Breast epithelium (tissue), 3 donors: ENCODE data around the gene AMZ1.

ENCODE experiments used
- POLR2A ChIP-seq: fragments of 450-650 bp; IDR thresholded peaks from one replicate; pipeline ENCODE4 v1.6.1; 2016; ENCODE audit warnings: antibody characterized with exemption, mild to moderate bottlenecking, moderate library complexity
- POLR2AphosphoS5 ChIP-seq, 3 donors: sonication (generic); formaldehyde crosslinking; IDR thresholded peaks; one replicate each; pipeline ENCODE4 v1.6.1; 2017; ENCODE audit warnings: antibody characterized with exemption in 3 of 3
- TF ChIP-seq, protein P1 (sequence below), 3 donors: fragments of 450-650 bp; IDR thresholded peaks; one replicate each; pipeline ENCODE4 v1.5.1; 2016 to 2017; ENCODE audit warnings: antibody characterized with exemption in 3 of 3, mild to moderate bottlenecking in 3 of 3, moderate library complexity in 3 of 3

DNA sequence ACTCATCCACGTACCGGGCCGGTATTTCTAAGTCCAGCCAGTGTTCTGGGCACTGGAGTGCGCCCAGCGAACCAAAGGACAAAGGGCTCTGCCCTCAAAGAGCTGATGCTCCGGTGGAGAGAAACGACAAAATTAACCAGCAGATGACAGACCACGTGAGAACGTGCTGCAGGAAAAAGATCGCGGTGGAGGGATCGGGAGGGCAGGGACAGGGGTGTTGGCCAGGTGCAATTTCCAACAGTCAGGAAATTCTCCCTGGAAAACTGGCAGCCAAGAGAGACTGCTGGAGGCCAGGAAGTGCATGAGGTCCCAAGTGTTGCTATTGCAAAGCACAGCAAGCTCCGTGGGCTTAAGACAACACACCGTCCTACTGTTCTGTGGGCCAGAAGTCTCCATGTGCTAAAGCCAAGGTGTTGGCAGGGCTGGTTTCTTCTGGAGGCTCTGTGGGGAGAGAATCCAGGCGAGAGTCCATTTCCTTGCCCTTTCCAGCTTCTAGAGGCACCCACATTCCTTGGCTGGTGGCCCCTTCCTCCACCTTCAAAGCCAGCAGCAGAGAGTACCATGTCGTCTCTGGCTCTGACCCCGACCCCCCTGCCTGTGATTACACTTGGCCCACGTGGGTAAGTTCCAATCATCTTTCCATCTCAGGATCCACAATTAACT, 21.3 kb upstream of the AMZ1 start:
- TF ChIP-seq, protein P1, sequence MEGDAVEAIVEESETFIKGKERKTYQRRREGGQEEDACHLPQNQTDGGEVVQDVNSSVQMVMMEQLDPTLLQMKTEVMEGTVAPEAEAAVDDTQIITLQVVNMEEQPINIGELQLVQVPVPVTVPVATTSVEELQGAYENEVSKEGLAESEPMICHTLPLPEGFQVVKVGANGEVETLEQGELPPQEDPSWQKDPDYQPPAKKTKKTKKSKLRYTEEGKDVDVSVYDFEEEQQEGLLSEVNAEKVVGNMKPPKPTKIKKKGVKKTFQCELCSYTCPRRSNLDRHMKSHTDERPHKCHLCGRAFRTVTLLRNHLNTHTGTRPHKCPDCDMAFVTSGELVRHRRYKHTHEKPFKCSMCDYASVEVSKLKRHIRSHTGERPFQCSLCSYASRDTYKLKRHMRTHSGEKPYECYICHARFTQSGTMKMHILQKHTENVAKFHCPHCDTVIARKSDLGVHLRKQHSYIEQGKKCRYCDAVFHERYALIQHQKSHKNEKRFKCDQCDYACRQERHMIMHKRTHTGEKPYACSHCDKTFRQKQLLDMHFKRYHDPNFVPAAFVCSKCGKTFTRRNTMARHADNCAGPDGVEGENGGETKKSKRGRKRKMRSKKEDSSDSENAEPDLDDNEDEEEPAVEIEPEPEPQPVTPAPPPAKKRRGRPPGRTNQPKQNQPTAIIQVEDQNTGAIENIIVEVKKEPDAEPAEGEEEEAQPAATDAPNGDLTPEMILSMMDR (IDR thresholded peaks at IDR 0.05): no peak
- TF ChIP-seq POLR2A (no peak), POLR2AphosphoS5 (IDR thresholded peaks at IDR 0.05) (no peak)
